K562 (cell line): Measurements from ENCODE around the gene MTHFR. TPM values are rescaled to one million over a fixed set of nuclear protein-coding genes. Genes with fewer than 3 reads are reported as not detected.

Source experiments
- BRF2 ChIP-seq: IDR thresholded peaks from 3 replicates; pipeline ENCODE4 v1.6.1; 2011; ENCODE audit warnings: borderline replicate concordance, mild to moderate bottlenecking; ENCODE audit not compliant: insufficient read length, insufficient read depth
- CTCFL ChIP-seq: IDR thresholded peaks from 2 replicates; pipeline ENCODE4 v1.6.1; 2011; ENCODE audit warnings: borderline replicate concordance, low read depth, mild to moderate bottlenecking, moderate library complexity, low read length; ENCODE audit not compliant: insufficient read depth, poor library complexity, severe bottlenecking
- FOXK1 ChIP-seq: sonication (generic); formaldehyde crosslinking; IDR thresholded peaks from 2 replicates; pipeline ENCODE4 v1.8.0; 2022; ENCODE audit warnings: missing genetic modification reagents, mild to moderate bottlenecking, borderline replicate concordance
- HMG20B ChIP-seq: fragments of 250-450 bp; sonication (Bioruptor Pico); IDR thresholded peaks from 2 replicates; pipeline ENCODE4 v1.5.0; 2021; ENCODE audit warnings: mild to moderate bottlenecking
- IRF2 ChIP-seq: sonication (generic); formaldehyde crosslinking; IDR thresholded peaks from 2 replicates; pipeline ENCODE4 v1.8.1; 2022; ENCODE audit warnings: mild to moderate bottlenecking, missing genetic modification reagents
- MIER1 ChIP-seq: fragments of 450-650 bp; IDR thresholded peaks from 2 replicates; pipeline ENCODE4 v1.6.1; 2016; ENCODE audit warnings: antibody characterized with exemption, mild to moderate bottlenecking, low read depth
- PHTF2 ChIP-seq: fragments of 250-450 bp; sonication (Bioruptor Pico); IDR thresholded peaks from 2 replicates; pipeline ENCODE4 v1.5.0; 2021; ENCODE audit warnings: mild to moderate bottlenecking
- POLR3G ChIP-seq: IDR thresholded peaks from 2 replicates; pipeline ENCODE4 v1.6.1; 2011; ENCODE audit not compliant: insufficient read length, insufficient replicate concordance; ENCODE audit errors: extremely low read depth
- SNRNP70 ChIP-seq: fragments of 200-400 bp; formaldehyde crosslinking; optimal IDR thresholded peaks from 2 replicates; pipeline ENCODE3; 2017; ENCODE audit warnings: low read depth, low read length
- SOX6 ChIP-seq: fragments of 450-650 bp; IDR thresholded peaks from 2 replicates; pipeline ENCODE4 v1.6.1; 2014; ENCODE audit warnings: mild to moderate bottlenecking
- SRSF9 ChIP-seq: fragments of 200-400 bp; formaldehyde crosslinking; IDR thresholded peaks from 2 replicates; pipeline ENCODE4 v1.6.1; 2017; ENCODE audit warnings: low read depth, low read length, borderline replicate concordance
- TCF7L2 ChIP-seq: fragments of 150-350 bp; IDR thresholded peaks from 2 replicates; pipeline ENCODE4 v1.6.1; 2016; ENCODE audit warnings: low read depth, mild to moderate bottlenecking, low read length, moderate library complexity
- U2AF1 ChIP-seq: fragments of 200-400 bp; formaldehyde crosslinking; optimal IDR thresholded peaks from 2 replicates; pipeline ENCODE3; 2017; ENCODE audit warnings: mild to moderate bottlenecking, low read depth, low read length, moderate library complexity
- ZBTB1 ChIP-seq: sonication (generic); formaldehyde crosslinking; IDR thresholded peaks from 2 replicates; pipeline ENCODE4 v1.8.1; 2023; ENCODE audit warnings: missing genetic modification reagents, low read depth, mild to moderate bottlenecking, borderline replicate concordance
- ZBTB8A ChIP-seq: fragments of 450-650 bp; IDR thresholded peaks from 2 replicates; pipeline ENCODE4 v1.6.1; 2018; ENCODE audit warnings: mild to moderate bottlenecking, moderate library complexity; ENCODE audit not compliant: partially characterized antibody
- ZEB2 ChIP-seq: fragments of 450-650 bp; IDR thresholded peaks from 2 replicates; pipeline ENCODE4 v1.6.1; 2016
- ZNF3 ChIP-seq: fragments of 250-450 bp; sonication (Bioruptor Pico); IDR thresholded peaks from 2 replicates; pipeline ENCODE4 v1.5.0; 2021; ENCODE audit warnings: mild to moderate bottlenecking, moderate library complexity
- ZNF311 ChIP-seq: fragments of 250-450 bp; sonication (Bioruptor Pico); IDR thresholded peaks from 2 replicates; pipeline ENCODE4 v1.4.0; 2020; ENCODE audit warnings: mild to moderate bottlenecking, moderate library complexity
- ZNF324 ChIP-seq: fragments of 250-450 bp; sonication (Bioruptor Pico); IDR thresholded peaks from 2 replicates; pipeline ENCODE4 v1.4.0; 2020; ENCODE audit warnings: mild to moderate bottlenecking
- ZNF512 ChIP-seq: IDR thresholded peaks from 2 replicates; pipeline ENCODE4 v1.6.1; 2016; ENCODE audit warnings: missing genetic modification characterization, missing compliant biosample characterization
- polyA plus RNA-seq, 8 experiments: library from polyadenylated mRNA; depleted of rRNA in 4 of 8; stranded (reverse) in 5 of 8; unstranded in 3 of 8; fragments of >200 nt; fragmentation: Nextera tagmentation in 2 of 8; fragmentation: Illumina TruSeq in 1 of 8; extraction: Ambion mirVana in 2 of 8; extraction: Trizol in 1 of 8; gene quantifications; 2 replicates each; pipeline versions ENCODE4 v1.2.1 to v1.2.3, GENCODE V29; 2011 to 2014; ENCODE audit warnings: inconsistent platforms in 1 of 8, missing spikeins in 1 of 8
- total RNA-seq, 7 experiments: library from RNA; depleted of rRNA in 6 of 7; stranded (reverse); fragments of >200 nt in 6 of 7; fragmentation: Illumina TruSeq in 2 of 7; extraction: Trizol in 2 of 7; gene quantifications; 2 replicates each; pipeline versions ENCODE4 v1.2.1 to v1.2.3, GENCODE V29; 2011 to 2021; ENCODE audit warnings: low replicate concordance in 1 of 7
- TF ChIP-seq, protein P1 (sequence below): fragments of 250-450 bp; sonication (Bioruptor Pico); IDR thresholded peaks from 2 replicates; pipeline ENCODE4 v1.5.1; 2021; ENCODE audit warnings: mild to moderate bottlenecking
- TF ChIP-seq, protein P2 (sequence below): fragments of 250-450 bp; sonication (Bioruptor Pico); IDR thresholded peaks from 2 replicates; pipeline ENCODE4 v1.8.0; 2021; ENCODE audit warnings: moderate library complexity, mild to moderate bottlenecking, inconsistent platforms

MTHFR gene
- total and polyA plus RNA-seq, 9 of the 15 experiments (the other 6 are each of a cell fraction or from before 2014, with no cell fraction given) = 5.0 to 104 (median 62.6) TPM

DNA sequence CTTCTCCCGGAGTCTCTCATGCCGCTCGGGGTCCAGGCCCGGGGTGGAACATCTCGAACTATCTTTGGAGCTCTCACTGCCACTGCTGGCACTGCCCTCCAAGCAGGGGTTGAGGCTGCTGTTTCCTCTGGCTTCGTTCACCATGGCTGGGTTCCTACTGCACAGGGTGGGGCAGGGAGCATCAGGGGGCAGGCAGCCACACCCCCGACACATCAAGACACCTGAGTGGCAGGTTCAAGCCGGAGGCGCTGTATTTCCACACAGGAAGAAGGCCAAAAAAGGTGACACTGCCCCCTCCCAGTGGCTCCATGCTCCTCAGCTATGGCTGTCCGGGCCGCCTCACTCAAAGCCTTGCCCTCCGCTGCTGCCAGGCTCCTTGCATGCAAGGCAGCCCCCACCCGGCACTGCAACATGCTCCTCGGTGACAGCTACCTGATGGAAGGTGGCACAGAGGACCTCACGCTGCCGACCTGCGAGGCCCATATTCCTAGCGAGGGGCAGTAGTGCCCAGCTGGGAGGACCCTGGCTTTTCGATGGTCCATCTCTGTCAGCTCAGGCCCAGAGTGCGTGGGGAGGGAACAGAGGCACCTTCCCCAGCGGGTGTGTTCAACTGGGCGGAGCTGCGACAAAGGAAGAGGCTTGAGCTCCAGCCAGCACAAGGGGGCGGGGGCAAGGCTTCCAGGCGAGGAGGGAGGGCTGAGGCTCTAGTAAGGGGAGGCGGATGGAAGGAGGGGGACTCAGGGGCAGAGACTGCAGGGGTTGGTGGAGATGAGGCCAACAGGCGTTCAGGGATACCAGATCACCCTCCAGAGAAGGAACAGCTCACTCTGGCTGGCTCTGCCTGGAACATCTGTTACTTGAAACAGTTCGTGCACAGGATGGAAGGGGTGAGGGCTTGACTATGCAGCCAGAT lies 2.5 kb downstream of the MTHFR start (continued):
- no peak for TF ChIP-seq CTCFL
- TF ChIP-seq U2AF1 = no peak
- TF ChIP-seq ZNF324 (CRISPR knock-in tag) = peak; percentile 45; the same call in 1 of the 2 replicates
- no peak for TF ChIP-seq SRSF9
- no peak; the same call in 1 of the 2 replicates for TF ChIP-seq ZEB2
- TF ChIP-seq ZNF512 (tag) = no peak
- no peak for TF ChIP-seq MIER1
- TF ChIP-seq, protein P1, sequence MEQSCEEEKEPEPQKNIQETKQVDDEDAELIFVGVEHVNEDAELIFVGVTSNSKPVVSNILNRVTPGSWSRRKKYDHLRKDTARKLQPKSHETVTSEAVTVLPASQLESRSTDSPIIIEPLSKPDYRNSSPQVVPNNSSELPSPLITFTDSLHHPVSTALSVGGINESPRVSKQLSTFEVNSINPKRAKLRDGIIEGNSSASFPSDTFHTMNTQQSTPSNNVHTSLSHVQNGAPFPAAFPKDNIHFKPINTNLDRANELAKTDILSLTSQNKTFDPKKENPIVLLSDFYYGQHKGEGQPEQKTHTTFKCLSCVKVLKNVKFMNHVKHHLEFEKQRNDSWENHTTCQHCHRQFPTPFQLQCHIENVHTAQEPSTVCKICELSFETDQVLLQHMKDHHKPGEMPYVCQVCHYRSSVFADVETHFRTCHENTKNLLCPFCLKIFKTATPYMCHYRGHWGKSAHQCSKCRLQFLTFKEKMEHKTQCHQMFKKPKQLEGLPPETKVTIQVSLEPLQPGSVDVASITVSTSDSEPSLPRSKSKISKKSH = no peak
- TF ChIP-seq ZBTB8A = no peak
- TF ChIP-seq PHTF2 (CRISPR knock-in tag) = no peak
- no peak; the same call in 1 of the 2 replicates for TF ChIP-seq FOXK1 (CRISPR knock-in tag)
- no peak for TF ChIP-seq POLR3G
- TF ChIP-seq IRF2 (CRISPR knock-in tag) = no peak
- TF ChIP-seq TCF7L2 = no peak
- no peak for TF ChIP-seq ZNF311 (CRISPR knock-in tag)
- 0 out of 2 replicates have a peak, but pooled peaks have one; percentile 11 for TF ChIP-seq HMG20B (CRISPR knock-in tag)
- TF ChIP-seq ZNF3 = no peak
- TF ChIP-seq, protein P2, sequence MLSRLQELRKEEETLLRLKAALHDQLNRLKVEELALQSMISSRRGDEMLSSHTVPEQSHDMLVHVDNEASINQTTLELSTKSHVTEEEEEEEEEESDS (CRISPR knock-in tag) = no peak
- TF ChIP-seq BRF2 = no peak
- peak; percentile 51 for TF ChIP-seq SOX6
- no peak for TF ChIP-seq ZBTB1 (CRISPR knock-in tag)
- TF ChIP-seq SNRNP70 = no peak
